DOHH2 (cell line): ENCODE measurements around the gene ALPG.

Experiments used
- CTCF ChIP-seq: fragments of 200-600 bp; sonication (generic); IDR thresholded peaks from one replicate; pipeline ENCODE4 v1.5.1; 2014; ENCODE audit warnings: antibody characterized with exemption, mild to moderate bottlenecking, low read depth, low read length; ENCODE audit not compliant: poor library complexity, severe bottlenecking
- EZH2phosphoT487 ChIP-seq: fragments of 200-600 bp; sonication (generic); IDR thresholded peaks from 2 replicates; pipeline ENCODE4 v1.6.1; 2017; ENCODE audit warnings: borderline replicate concordance, mild to moderate bottlenecking, antibody characterized with exemption, low read length, moderate library complexity, mixed read lengths

- TF ChIP-seq CTCF (no peak), EZH2phosphoT487 (no peak)
Measured at GRCh38 chr2:232431705-232432590, 25.3 kb downstream of the ALPG start.
